Neural cell (in vitro differentiated cells): ENCODE data around the gene ZNF616. TPM values are rescaled to one million over a fixed set of nuclear protein-coding genes. Genes with fewer than 3 reads are reported as not detected.

Experiments used
- H2AFZ ChIP-seq: fragments of 200-600, 300-800 bp; sonication (generic), shearing (Covaris generic); 2 replicates; pipeline ENCODE4 v1.6.0; 2014; ENCODE audit warnings: low read depth, mild to moderate bottlenecking, antibody characterized with exemption, low read length, moderate library complexity
- H3F3A ChIP-seq: fragments of 200-600 bp; shearing (Covaris generic); 2 replicates; pipeline ENCODE4 v1.6.1; 2016; ENCODE audit warnings: mild to moderate bottlenecking, moderate library complexity, mixed read lengths, antibody characterized with exemption, low read length; ENCODE audit not compliant: insufficient read depth, poor library complexity, severe bottlenecking
- H3K27ac ChIP-seq: fragments of 200-600, 300-800 bp; sonication (generic), shearing (Covaris generic); 2 replicates; pipeline ENCODE4 v1.5.1; 2014; ENCODE audit warnings: mild to moderate bottlenecking, low read length, moderate library complexity
- H3K27me3 ChIP-seq: fragments of 300-800, 200-600 bp; sonication (generic), shearing (Covaris generic); 2 replicates; pipeline ENCODE4 v1.6.0; 2014; ENCODE audit warnings: mild to moderate bottlenecking, low read depth, low read length, moderate library complexity; ENCODE audit not compliant: insufficient read depth
- H3K36me3 ChIP-seq: fragments of 300-800, 200-600 bp; sonication (generic), shearing (Covaris generic); 2 replicates; pipeline ENCODE4 v1.5.1; 2014; ENCODE audit warnings: mild to moderate bottlenecking, antibody characterized with exemption, low read length, moderate library complexity; ENCODE audit not compliant: insufficient read depth
- H3K4me2 ChIP-seq: fragments of 300-800, 200-600 bp; sonication (generic), shearing (Covaris generic); 2 replicates; pipeline ENCODE4 v1.6.0; 2014; ENCODE audit warnings: mild to moderate bottlenecking, low read length
- H3K4me3 ChIP-seq: fragments of 300-800, 200-600 bp; sonication (generic), shearing (Covaris generic); 2 replicates; pipeline ENCODE4 v1.5.1; 2014; ENCODE audit warnings: mild to moderate bottlenecking, low read length, moderate library complexity
- H3K79me2 ChIP-seq: fragments of 200-600 bp; shearing (Covaris generic); replicated peaks from 2 replicates; pipeline ENCODE4 v1.6.0; 2014; ENCODE audit warnings: mild to moderate bottlenecking, low read length, moderate library complexity; ENCODE audit not compliant: insufficient read depth
- H3K9ac ChIP-seq: fragments of 300-800, 200-600 bp; sonication (generic), shearing (Covaris generic); 2 replicates; pipeline ENCODE4 v1.6.1; 2016; ENCODE audit warnings: mild to moderate bottlenecking, low read length, mixed read lengths
- H3K9me2 ChIP-seq: fragments of 200-600 bp; shearing (Covaris generic); 2 replicates; pipeline ENCODE4 v1.6.1; 2016; ENCODE audit warnings: mild to moderate bottlenecking, low read length, mixed read lengths; ENCODE audit not compliant: insufficient read depth
- H3K9me3 ChIP-seq: fragments of 200-600, 300-800 bp; sonication (generic), shearing (Covaris generic); 2 replicates; pipeline ENCODE4 v1.6.1; 2016; ENCODE audit warnings: mild to moderate bottlenecking, mixed run types, low read length, moderate library complexity, mixed read lengths
- H4K20me1 ChIP-seq: fragments of 200-600 bp; shearing (Covaris generic); 2 replicates; pipeline ENCODE4 v1.6.1; 2016; ENCODE audit warnings: mild to moderate bottlenecking, mixed run types; ENCODE audit not compliant: insufficient read depth
- CTCF ChIP-seq: fragments of 450-650 bp; IDR thresholded peaks from 2 replicates; pipeline ENCODE4 v1.5.1; 2014; ENCODE audit warnings: antibody characterized with exemption, mild to moderate bottlenecking, moderate library complexity; ENCODE audit not compliant: poor library complexity, severe bottlenecking
- EP300 ChIP-seq: fragments of 450-650 bp; conservative IDR thresholded peaks from 2 replicates; pipeline ENCODE4 v1.6.1; 2014; ENCODE audit warnings: antibody characterized with exemption, mild to moderate bottlenecking, moderate library complexity; ENCODE audit not compliant: poor library complexity, severe bottlenecking
- EZH2 ChIP-seq: fragments of 200-600, 300-800 bp; shearing (Covaris generic), sonication (generic); IDR thresholded peaks from 2 replicates; pipeline ENCODE4 v1.6.1; 2014; ENCODE audit warnings: antibody characterized with exemption, low read length, borderline replicate concordance, mild to moderate bottlenecking; ENCODE audit not compliant: insufficient read depth, poor library complexity, severe bottlenecking
- MXI1 ChIP-seq: fragments of 450-650 bp; conservative IDR thresholded peaks from 2 replicates; pipeline ENCODE4 v1.6.1; 2014; ENCODE audit warnings: antibody characterized with exemption, mild to moderate bottlenecking; ENCODE audit not compliant: poor library complexity, severe bottlenecking
- POLR2AphosphoS5 ChIP-seq: IDR thresholded peaks from 2 replicates; pipeline ENCODE4 v1.6.1; 2012
- RAD21 ChIP-seq: fragments of 450-650 bp; conservative IDR thresholded peaks from 2 replicates; pipeline ENCODE4 v1.6.1; 2014; ENCODE audit warnings: antibody characterized with exemption, mild to moderate bottlenecking, moderate library complexity
- REST ChIP-seq: IDR thresholded peaks from 2 replicates; pipeline ENCODE4 v1.6.1; 2012; ENCODE audit warnings: borderline replicate concordance
- SMC3 ChIP-seq: fragments of 450-650 bp; conservative IDR thresholded peaks from 2 replicates; pipeline ENCODE4 v1.6.1; 2014; ENCODE audit warnings: antibody characterized with exemption, mild to moderate bottlenecking, moderate library complexity; ENCODE audit not compliant: poor library complexity
- TAF1 ChIP-seq: IDR thresholded peaks from 2 replicates; pipeline ENCODE4 v1.6.1; 2012; ENCODE audit warnings: low read depth
- polyA plus RNA-seq: library from polyadenylated mRNA; depleted of rRNA; stranded (reverse); fragments of >200 nt; gene quantifications from 2 replicates; pipeline ENCODE4 v1.2.3, GENCODE V29; 2014

The ZNF616 gene
- polyA plus RNA-seq, 1 donor from 2014 or later: 10.9 TPM

GRCh38 chr19:52155596-52156359, 16.0 kb upstream of the ZNF616 start:
- no peak overlapping the region for H3K27ac ChIP-seq
- H4K20me1 ChIP-seq: no peaks in the 10 kb centered on the region
- no peak overlapping the region for H2AFZ ChIP-seq
- H3K4me2 ChIP-seq: no peak overlapping the region
- no peaks in the 10 kb centered on the region for H3K27me3 ChIP-seq
- no peaks in the 10 kb centered on the region for H3K9me2 ChIP-seq
- TF ChIP-seq REST: no peak
- no peak for TF ChIP-seq CTCF
- TF ChIP-seq SMC3: no peak
- TF ChIP-seq EP300: no peak
- no peak for TF ChIP-seq TAF1
- TF ChIP-seq MXI1: no peak
- peaks cover 36% of the 10 kb centered on the region for H3K9me3 ChIP-seq
- no peaks in the 10 kb centered on the region for H3K79me2 ChIP-seq
- peaks cover 33% of the 10 kb centered on the region for H3K36me3 ChIP-seq
- H3K9ac ChIP-seq: no peak overlapping the region
- H3F3A ChIP-seq: no peaks in the 10 kb centered on the region
- no peak overlapping the region for H3K4me3 ChIP-seq

GRCh38 chr19:52148256-52148655, 8.5 kb upstream of the ZNF616 start:
- no peak overlapping the region for H2AFZ ChIP-seq
- H3K4me2 ChIP-seq: no peak overlapping the region
- no peak overlapping the region for H3K27ac ChIP-seq
- H3K4me3 ChIP-seq: no peak overlapping the region
- H3K9me2 ChIP-seq: no peaks in the 10 kb centered on the region
- H3K9me3 ChIP-seq: peaks cover 3% of the 10 kb centered on the region
- H3K36me3 ChIP-seq: no peaks in the 10 kb centered on the region
- H3F3A ChIP-seq: no peaks in the 10 kb centered on the region
- no peaks in the 10 kb centered on the region for H3K79me2 ChIP-seq
- TF ChIP-seq MXI1 (no peak), RAD21 (no peak), POLR2AphosphoS5 (no peak), REST (no peak), EP300 (no peak), TAF1 (no peak), EZH2 (no peak), CTCF (no peak), SMC3 (no peak)
- no peaks in the 10 kb centered on the region for H3K27me3 ChIP-seq
- no peak overlapping the region for H3K9ac ChIP-seq
- no peaks in the 10 kb centered on the region for H4K20me1 ChIP-seq
